Measurements from ENCODE around the gene NPHP4.

Gene NPHP4

GRCh38 chr1:5891736-5892135, 100.5 kb downstream of the NPHP4 start:
- DNase-seq (ENCODE audit: low spot score): peak; percentile 63

GRCh38 chr1:5891137-5891536, 101.1 kb downstream of the NPHP4 start:
- no peak for DNase-seq (ENCODE audit: low spot score)

- DNase-seq (ENCODE audit: low spot score): no peak
Measured at GRCh38 chr1:5890346-5891106, 101.7 kb downstream of the NPHP4 start.

GRCh38 chr1:5889901-5890300, 102.3 kb downstream of the NPHP4 start:
- DNase-seq (ENCODE audit: low spot score): no peak

DNA sequence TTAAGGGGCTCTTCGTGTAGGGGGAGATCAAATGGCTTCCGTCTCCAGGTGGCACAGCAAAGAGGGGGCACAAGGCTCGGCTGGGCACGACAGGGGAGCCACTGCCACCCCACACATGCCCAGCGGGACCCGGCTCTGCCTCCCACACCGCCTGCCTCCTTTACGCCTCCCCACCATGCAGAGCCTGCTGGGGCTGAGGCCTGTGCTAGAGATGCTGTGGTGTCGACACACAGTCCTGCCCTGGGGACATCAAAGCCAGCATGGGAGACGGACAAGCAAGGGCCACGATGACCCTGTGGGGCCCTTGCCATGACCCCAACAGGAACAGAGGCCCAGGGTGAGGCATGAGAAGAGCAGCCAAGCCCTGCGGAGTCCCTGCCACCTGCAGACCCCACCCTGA, 102.8 kb downstream of the NPHP4 start:
- DNase-seq (ENCODE audit: low spot score): no peak

DNA sequence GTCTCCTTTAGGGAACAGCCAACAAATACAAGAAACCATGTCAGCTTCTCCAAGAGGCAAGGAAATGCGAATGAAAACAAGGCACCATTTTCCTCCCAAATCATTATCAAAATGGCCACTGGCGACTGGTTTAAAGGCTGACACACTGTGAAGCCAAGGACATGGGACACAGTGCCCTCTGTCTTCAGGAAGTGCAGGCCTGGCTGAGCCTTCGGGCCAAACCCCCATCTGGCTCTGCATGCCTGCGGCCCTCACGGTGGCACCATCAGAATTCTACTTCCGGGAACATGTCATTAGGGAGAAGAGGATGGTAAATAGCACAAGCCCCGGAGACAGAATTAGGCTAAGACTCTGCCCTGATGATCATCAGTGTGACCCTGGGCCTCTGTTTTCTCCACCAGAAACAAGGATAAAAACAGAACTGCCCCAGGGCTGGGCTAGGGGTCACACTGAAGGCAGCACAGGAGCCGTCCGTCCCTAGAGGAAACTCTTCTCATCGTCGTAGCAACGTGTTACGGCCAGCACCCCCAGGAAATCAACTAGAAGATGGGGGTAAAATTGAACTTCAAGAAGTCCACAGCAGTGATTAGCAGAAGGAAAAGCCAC, 103.5 kb downstream of the NPHP4 start:
- DNase-seq (ENCODE audit: low spot score): no peak

GRCh38 chr1:5887971-5888361, 104.3 kb downstream of the NPHP4 start:
- no peak for DNase-seq (ENCODE audit: low spot score)

DNA sequence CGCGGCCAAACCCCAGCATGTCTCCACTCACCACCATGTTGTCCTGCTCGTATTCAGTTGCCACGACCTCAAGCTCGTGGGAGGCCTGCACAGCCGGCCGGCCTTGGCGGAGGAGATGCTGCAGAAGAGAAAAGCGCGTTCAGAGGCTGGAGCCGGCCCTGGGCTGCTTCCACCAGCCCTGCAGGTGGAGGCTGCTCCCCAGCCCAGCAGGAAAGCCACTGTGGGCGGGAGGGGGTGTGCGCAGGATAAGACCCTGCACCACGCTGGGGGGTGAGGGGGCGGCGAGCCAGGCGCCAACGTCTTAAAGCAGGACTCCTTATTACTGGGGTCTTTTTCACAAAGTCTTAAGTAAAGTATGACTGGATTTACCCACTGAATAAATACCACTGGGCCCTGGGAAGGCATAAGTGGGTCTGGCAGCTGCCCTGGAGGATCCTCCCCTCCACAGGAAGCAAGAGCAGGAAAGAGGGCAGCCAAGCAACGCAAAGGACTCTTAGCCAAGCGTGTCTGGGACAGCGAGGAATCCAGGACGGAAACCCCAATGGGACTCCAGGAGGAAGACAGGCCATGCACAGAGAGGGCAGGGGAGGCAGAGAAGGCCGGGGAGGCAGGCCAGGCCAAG, 104.8 kb downstream of the NPHP4 start:
- no peak for DNase-seq (ENCODE audit: low spot score)

- no peak for DNase-seq (ENCODE audit: low spot score)
Measured at GRCh38 chr1:5886541-5887348, 105.5 kb downstream of the NPHP4 start.

DNA sequence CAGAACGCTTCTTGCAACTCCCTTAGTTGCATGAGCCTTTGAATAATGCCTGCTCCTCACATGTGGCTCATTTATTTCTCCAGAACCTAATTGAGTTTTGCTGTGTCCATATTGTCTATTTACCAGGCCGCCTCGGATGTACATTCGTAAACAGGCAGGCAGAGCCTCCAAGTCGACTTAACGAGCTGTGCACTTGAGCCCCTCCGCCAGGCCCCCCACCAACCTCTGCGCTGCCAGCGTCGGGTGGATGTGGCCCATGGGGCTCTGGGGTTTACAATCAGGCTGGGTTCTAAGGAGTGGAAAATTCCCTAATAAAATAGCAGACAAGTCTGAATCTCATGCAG, 106.1 kb downstream of the NPHP4 start:
- no peak for DNase-seq (ENCODE audit: low spot score)

DNA sequence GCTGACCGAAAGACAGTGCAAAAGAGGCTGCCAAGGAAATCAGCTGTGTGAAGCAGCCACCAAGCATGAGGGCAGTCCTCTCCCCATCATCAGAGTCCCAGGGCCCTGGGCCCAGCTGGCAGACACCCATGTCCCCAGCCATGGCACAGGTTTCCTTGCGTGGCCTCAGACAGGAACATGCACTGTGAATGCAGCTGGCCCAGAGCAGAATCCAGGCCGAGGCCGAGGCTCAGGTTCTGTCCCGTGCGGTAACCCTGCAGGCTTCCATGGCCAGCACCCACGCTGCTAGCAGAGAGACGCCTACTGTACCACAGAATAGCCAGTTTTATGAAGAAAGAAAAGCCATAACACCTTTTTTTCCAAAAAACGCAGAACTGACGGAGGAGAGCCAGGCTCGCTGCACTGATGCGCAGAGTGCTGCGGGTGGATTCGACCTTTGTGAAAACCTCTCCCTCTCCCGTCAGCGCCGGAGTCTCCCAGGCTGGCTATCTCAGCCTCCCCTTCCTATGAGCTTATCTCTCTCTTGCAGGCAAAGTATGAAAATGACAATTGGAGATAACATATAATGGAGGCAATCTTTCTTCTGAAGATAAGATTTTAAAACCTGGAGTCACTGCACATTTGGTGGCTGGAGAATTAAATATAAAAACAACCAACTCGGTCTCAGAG, 106.6 kb downstream of the NPHP4 start:
- DNase-seq (ENCODE audit: low spot score): no peak

GRCh38 chr1:5884110-5884509, 108.1 kb downstream of the NPHP4 start:
- DNase-seq (ENCODE audit: low spot score): no peak

DNA sequence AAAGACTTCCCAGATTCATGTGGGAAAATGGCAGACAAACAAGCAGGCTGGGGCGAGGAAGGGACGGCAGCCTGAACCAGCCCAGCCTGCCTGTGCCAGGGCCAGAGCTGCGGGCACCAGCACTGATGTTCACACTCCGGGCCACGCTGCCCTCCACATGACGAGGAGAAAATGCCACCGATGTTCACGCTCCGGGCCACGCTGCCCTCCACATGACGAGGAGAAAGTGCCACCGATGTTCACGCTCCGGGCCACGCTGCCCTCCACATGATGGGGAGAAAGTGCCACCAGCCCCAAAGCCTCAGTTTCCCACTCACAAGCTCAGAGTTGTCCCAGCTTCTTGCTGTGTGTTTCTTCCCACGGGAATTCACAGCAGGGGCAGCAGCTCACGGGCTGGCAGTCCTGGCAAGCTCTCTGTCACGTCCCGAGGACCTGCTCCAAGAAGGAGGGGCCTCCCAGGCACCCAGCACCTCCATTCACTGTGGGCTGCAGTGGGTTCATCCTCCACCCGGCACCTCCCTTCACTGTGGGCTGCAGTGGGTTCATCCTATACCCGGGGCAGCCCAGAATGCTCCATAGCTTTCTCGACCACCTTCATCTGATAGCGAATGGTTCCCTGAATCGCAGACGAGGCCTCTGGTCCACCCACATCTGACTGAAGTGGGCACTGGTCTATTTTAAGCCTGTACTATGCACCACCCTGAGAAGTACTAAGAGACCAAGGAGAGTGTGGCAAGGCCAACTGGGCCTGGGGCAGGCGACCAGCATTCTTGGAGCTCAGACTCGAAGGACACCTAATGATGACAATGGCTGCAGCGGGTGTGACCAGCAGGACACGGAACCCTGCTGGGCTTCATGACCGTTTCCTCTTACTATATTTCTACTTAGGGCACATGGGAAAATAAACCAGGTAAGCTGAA, 108.8 kb downstream of the NPHP4 start:
- DNase-seq (ENCODE audit: low spot score): no peak

- DNase-seq (ENCODE audit: low spot score): no peak
Measured at GRCh38 chr1:5882367-5883128, 109.7 kb downstream of the NPHP4 start.

GRCh38 chr1:5881526-5882222, 110.6 kb downstream of the NPHP4 start:
- no peak for DNase-seq (ENCODE audit: low spot score)

- DNase-seq (ENCODE audit: low spot score): no peak
Measured at GRCh38 chr1:5880630-5881405, 111.4 kb downstream of the NPHP4 start.

DNA sequence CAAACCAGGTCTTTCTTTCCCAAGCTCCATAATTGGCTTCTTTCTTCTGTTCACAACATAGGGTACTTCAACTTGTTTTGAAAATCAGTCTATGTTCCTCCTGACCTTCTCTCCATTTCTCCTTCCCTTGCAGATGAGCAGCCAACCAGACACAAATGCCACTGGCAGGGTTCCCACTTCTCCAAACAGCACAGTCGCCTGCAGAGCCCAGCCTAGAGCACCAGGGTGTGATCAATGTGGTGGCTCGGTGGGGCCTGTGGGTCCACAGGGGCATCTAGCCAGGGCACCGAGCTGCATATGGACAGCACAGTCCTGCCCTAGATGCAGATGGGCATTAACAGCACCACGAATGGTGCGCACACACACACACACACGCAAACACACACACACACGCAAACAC, 112.8 kb downstream of the NPHP4 start:
- DNase-seq (ENCODE audit: low spot score): no peak

DNA sequence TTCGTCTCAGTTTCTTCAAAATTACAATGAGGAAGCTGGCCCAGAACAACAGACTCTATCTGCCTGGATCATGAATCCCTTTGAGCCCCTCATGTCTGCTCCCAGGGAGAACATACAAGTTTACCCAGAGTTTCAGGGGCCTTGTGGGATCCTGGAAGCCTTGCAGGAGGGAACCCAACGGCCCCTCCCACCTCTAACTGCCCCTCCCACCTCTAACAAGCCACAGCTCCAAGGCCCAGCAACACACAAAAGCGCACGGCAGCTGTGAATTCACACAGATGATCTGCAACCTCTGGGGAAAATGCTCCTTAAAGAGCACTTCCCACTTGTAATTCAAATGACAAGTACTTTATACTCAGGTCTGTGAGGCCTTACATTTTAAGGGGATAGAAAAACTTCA, 113.3 kb downstream of the NPHP4 start:
- no peak for DNase-seq (ENCODE audit: low spot score)
